Activated T-helper 1 cell treated with anti-CD3 and anti-CD28 coated beads, Interleukin-12 subunit alpha, Interleukin-12 subunit beta, Interleukin-2, Interleukin-4 antibody, amounts not matched to agents 30 ng/mL and 10 ng/mL and 1 ng/mL, durations not matched to agents 14 hours and 24 hours and 36 hours (primary cell): ENCODE data around the gene IMP3. TPM values are rescaled to one million over a fixed set of nuclear protein-coding genes. Genes with fewer than 3 reads are reported as not detected.
"Not testable (repeated sequence)": the region's sequence is repeated elsewhere in the genome, so short reads cannot be mapped to it uniquely, and the experiment has no call there.

ENCODE experiments used
- DNase-seq: peaks from one replicate; pipeline ENCODE4 v3.0.0; 2021; ENCODE audit warnings: low spot score
- H3K27ac Mint-ChIP-seq: one replicate; pipeline ENCODE4 v1.8.0; 2021; ENCODE audit warnings: mild to moderate bottlenecking, mixed read lengths
- H3K27me3 Mint-ChIP-seq: one replicate; pipeline ENCODE4 v1.8.0; 2022; ENCODE audit warnings: mild to moderate bottlenecking, moderate library complexity, mixed read lengths; ENCODE audit not compliant: insufficient read depth
- H3K36me3 Mint-ChIP-seq: one replicate; pipeline ENCODE4 v1.8.0; 2021; ENCODE audit warnings: low read depth, mixed read lengths
- H3K4me1 Mint-ChIP-seq: one replicate; pipeline ENCODE4 v1.8.0; 2021; ENCODE audit warnings: low read depth, mixed read lengths
- H3K4me3 Mint-ChIP-seq: one replicate; pipeline ENCODE4 v1.8.0; 2021; ENCODE audit warnings: mild to moderate bottlenecking, moderate library complexity, mixed read lengths
- H3K9me3 Mint-ChIP-seq: one replicate; pipeline ENCODE4 v1.8.0; 2021; ENCODE audit warnings: mixed read lengths
- intact Hi-C: fragments of 100-400 bp; cut with micrococcal nuclease; formaldehyde crosslinking; loops from one replicate; pipeline ENCODE4 v1.15.1; 2024
- total RNA-seq: library from RNA; stranded (reverse); gene quantifications from 2 replicates; pipeline ENCODE4 v1.2.3, GENCODE V29; 2022

The IMP3 gene
- total RNA-seq, 1 donor from 2014 or later: 110 TPM

- H3K4me3 Mint-ChIP-seq: not testable (repeated sequence)
Observed at GRCh38 chr15:75678324-75678690, 38.3 kb upstream of the IMP3 start.

GRCh38 chr15:75677465-75678323, 37.7 kb upstream of the IMP3 start:
- H3K27me3 Mint-ChIP-seq: peaks cover 5% of the 10 kb centered on the region
- no peak overlapping the region for H3K27ac Mint-ChIP-seq
- intact Hi-C loops: no loop called here
- no peaks in the 10 kb centered on the region for H3K4me1 Mint-ChIP-seq
- no peaks in the 10 kb centered on the region for H3K9me3 Mint-ChIP-seq
- no peak for DNase-seq
- no peaks in the 10 kb centered on the region for H3K36me3 Mint-ChIP-seq
- H3K4me3 Mint-ChIP-seq: no peak overlapping the region

More at GRCh38 chr15:75678324-75678690, 38.3 kb upstream of the IMP3 start:
- H3K27ac Mint-ChIP-seq, H3K9me3 Mint-ChIP-seq, DNase-seq, H3K27me3 Mint-ChIP-seq, H3K36me3 Mint-ChIP-seq, H3K4me1 Mint-ChIP-seq, intact Hi-C loops: not testable (repeated sequence)

GRCh38 chr15:75676688-75677464, 36.9 kb upstream of the IMP3 start:
- peaks cover 5% of the 10 kb centered on the region for H3K27me3 Mint-ChIP-seq
- H3K4me1 Mint-ChIP-seq: no peaks in the 10 kb centered on the region
- H3K36me3 Mint-ChIP-seq: no peaks in the 10 kb centered on the region
- H3K4me3 Mint-ChIP-seq: no peak overlapping the region
- H3K9me3 Mint-ChIP-seq: no peaks in the 10 kb centered on the region
- DNase-seq: no peak
- H3K27ac Mint-ChIP-seq: no peak overlapping the region
- intact Hi-C loops: no loop called here

GRCh38 chr15:75675579-75676404, 35.8 kb upstream of the IMP3 start:
- Mint-ChIP-seq H3K4me3 (no peak overlapping the region), H3K27ac (no peak overlapping the region), H3K27me3 (peaks cover 5% of the 10 kb centered on the region), H3K36me3 (no peaks in the 10 kb centered on the region), H3K4me1 (no peaks in the 10 kb centered on the region), H3K9me3 (no peaks in the 10 kb centered on the region)
- intact Hi-C loops: no loop called here
- no peak for DNase-seq

GRCh38 chr15:75674366-75674765, 34.3 kb upstream of the IMP3 start:
- intact Hi-C loops: no loop called here
- no peak for DNase-seq
- Mint-ChIP-seq H3K4me3 (no peak overlapping the region), H3K27me3 (peaks cover 5% of the 10 kb centered on the region), H3K27ac (no peak overlapping the region), H3K9me3 (no peaks in the 10 kb centered on the region), H3K36me3 (no peaks in the 10 kb centered on the region), H3K4me1 (no peaks in the 10 kb centered on the region)

GRCh38 chr15:75673426-75674235, 33.6 kb upstream of the IMP3 start:
- Mint-ChIP-seq H3K4me3 (no peak overlapping the region), H3K9me3 (no peaks in the 10 kb centered on the region), H3K27me3 (peaks cover 3% of the 10 kb centered on the region), H3K4me1 (no peaks in the 10 kb centered on the region), H3K27ac (no peak overlapping the region), H3K36me3 (no peaks in the 10 kb centered on the region)
- DNase-seq: no peak
- intact Hi-C loops: no loop called here

- no peaks in the 10 kb centered on the region for H3K9me3 Mint-ChIP-seq
- peaks cover 3% of the 10 kb centered on the region for H3K27me3 Mint-ChIP-seq
- H3K36me3 Mint-ChIP-seq: no peaks in the 10 kb centered on the region
- H3K4me1 Mint-ChIP-seq: no peaks in the 10 kb centered on the region
- DNase-seq: no peak
- H3K4me3 Mint-ChIP-seq: no peak overlapping the region
- no peak overlapping the region for H3K27ac Mint-ChIP-seq
- intact Hi-C loops: no loop called here
Observed at GRCh38 chr15:75672646-75673425, 32.8 kb upstream of the IMP3 start.

GRCh38 chr15:75671730-75672602, 31.9 kb upstream of the IMP3 start:
- intact Hi-C loops: no loop called here
- DNase-seq: no peak
- Mint-ChIP-seq H3K9me3 (no peaks in the 10 kb centered on the region), H3K36me3 (no peaks in the 10 kb centered on the region), H3K27ac (no peak overlapping the region), H3K4me3 (no peak overlapping the region), H3K27me3 (peaks cover 3% of the 10 kb centered on the region), H3K4me1 (no peaks in the 10 kb centered on the region)

GRCh38 chr15:75669879-75670212, 29.8 kb upstream of the IMP3 start:
- Mint-ChIP-seq H3K4me1 (no peaks in the 10 kb centered on the region), H3K27me3 (peaks cover 3% of the 10 kb centered on the region), H3K4me3 (no peak overlapping the region), H3K9me3 (no peaks in the 10 kb centered on the region), H3K27ac (no peak overlapping the region), H3K36me3 (no peaks in the 10 kb centered on the region)
- DNase-seq: no peak
- intact Hi-C loops: no loop called here

GRCh38 chr15:75669191-75669878, 29.3 kb upstream of the IMP3 start:
- no peak overlapping the region for H3K4me3 Mint-ChIP-seq
- H3K27ac Mint-ChIP-seq: no peak overlapping the region
- intact Hi-C loops: no loop called here
- DNase-seq: no peak
- H3K27me3 Mint-ChIP-seq: no peaks in the 10 kb centered on the region
- H3K4me1 Mint-ChIP-seq: no peaks in the 10 kb centered on the region
- no peaks in the 10 kb centered on the region for H3K9me3 Mint-ChIP-seq
- H3K36me3 Mint-ChIP-seq: no peaks in the 10 kb centered on the region
